GM12891 (cell line): Measurements from ENCODE around the gene MYOCD.

Experiments used
- DNase-seq: peaks from one replicate; pipeline ENCODE4 v3.0.0; 2011; ENCODE audit warnings: low spot score; ENCODE audit not compliant: insufficient read length
- FAIRE-seq: peaks from 2 replicates; lab custom pipeline; 2011; peaks lifted over from hg19 to GRCh38; lab: Jason Lieb, UNC
- PAX5 ChIP-seq: IDR thresholded peaks from 2 replicates; pipeline ENCODE4 v1.6.1; 2011; ENCODE audit warnings: low read length, moderate library complexity, mild to moderate bottlenecking; ENCODE audit not compliant: insufficient read depth, severe bottlenecking
- POLR2A ChIP-seq: IDR thresholded peaks from 2 replicates; pipeline ENCODE4 v1.6.1; 2011; ENCODE audit warnings: low read depth, low read length, control low read depth
- POLR2AphosphoS5 ChIP-seq: IDR thresholded peaks from 2 replicates; pipeline ENCODE4 v1.6.1; 2011; ENCODE audit warnings: low read depth, low read length, control low read depth
- POU2F2 ChIP-seq: IDR thresholded peaks from 2 replicates; pipeline ENCODE4 v1.6.1; 2011; ENCODE audit warnings: low read depth, mild to moderate bottlenecking, control low read depth, low read length, moderate library complexity
- SPI1 ChIP-seq: IDR thresholded peaks from 2 replicates; pipeline ENCODE4 v1.6.1; 2011; ENCODE audit warnings: low read depth, low read length, control low read depth
- TAF1 ChIP-seq: IDR thresholded peaks from 2 replicates; pipeline ENCODE4 v1.6.1; 2011; ENCODE audit warnings: low read depth, low read length, control low read depth

MYOCD gene

DNA sequence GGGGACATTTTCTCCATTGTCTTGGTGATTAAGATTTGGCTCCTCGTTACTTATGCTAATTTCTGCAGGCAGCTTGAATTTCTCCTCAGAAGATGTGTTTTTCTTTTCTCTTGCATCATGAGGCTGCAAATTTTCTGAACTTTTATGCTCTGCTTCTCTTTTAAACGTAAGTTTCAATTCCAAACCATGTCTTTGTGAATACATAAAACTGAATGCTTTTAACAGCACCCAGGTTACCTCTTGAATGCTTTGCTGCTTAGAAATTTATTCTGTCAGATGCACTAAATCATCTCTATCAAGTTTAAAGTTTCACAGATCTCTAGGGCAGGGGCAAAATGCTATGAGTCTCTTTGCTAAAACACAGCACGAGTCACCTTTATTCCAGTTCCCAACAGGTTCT is 143.0 kb downstream of the MYOCD start:
- DNase-seq (no peak), FAIRE-seq (no peak)
- TF ChIP-seq POLR2A (no peak), TAF1 (no peak), POU2F2 (no peak), PAX5 (no peak), POLR2AphosphoS5 (no peak), SPI1 (no peak)

DNA sequence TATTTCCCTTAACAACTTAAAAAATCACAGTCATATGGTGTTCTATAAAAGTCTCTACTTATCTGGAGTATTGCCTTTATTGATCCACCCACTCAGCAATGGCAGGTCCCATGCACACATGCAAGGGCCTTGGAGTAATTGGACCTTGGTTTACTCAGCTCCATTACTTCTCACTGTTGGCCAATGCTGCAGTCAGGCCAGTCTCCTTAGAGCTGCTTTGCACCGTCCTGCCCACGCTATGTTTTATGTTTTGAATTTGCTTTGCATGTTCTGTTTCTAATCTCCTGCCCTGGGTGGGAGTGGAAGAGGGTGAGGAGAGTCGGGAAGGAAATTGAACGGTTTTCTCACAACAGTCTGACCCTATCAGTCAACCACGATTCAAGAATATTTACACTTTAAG is 147.2 kb downstream of the MYOCD start:
- DNase-seq (no peak), FAIRE-seq (no peak)
- no peak for TF ChIP-seq POLR2AphosphoS5
- TF ChIP-seq POLR2A: no peak
- TF ChIP-seq PAX5: no peak
- TF ChIP-seq POU2F2: no peak
- TF ChIP-seq TAF1: no peak
- TF ChIP-seq SPI1: no peak

DNA sequence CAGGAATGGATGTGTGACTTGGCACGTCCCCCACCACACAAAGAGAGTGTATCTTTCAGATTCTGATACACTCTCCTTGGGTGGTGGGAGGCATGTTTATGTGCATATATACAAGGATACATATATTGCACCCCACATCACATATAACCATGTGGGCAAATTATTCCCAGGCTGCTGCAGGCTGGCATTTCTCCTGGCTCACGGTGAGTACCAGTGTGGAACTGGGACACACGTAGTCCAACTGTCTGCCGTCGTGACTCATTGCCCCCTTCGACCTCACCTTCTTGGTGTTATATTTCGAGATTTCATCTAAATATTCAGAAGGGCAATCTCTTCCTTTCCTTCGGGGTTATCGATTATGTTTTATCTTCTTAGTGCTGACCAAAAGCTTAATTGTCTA is 148.0 kb downstream of the MYOCD start:
- FAIRE-seq (no peak), DNase-seq (no peak)
- TF ChIP-seq TAF1: no peak
- no peak for TF ChIP-seq SPI1
- TF ChIP-seq POU2F2: no peak
- no peak for TF ChIP-seq PAX5
- TF ChIP-seq POLR2A: no peak
- TF ChIP-seq POLR2AphosphoS5: no peak

DNA sequence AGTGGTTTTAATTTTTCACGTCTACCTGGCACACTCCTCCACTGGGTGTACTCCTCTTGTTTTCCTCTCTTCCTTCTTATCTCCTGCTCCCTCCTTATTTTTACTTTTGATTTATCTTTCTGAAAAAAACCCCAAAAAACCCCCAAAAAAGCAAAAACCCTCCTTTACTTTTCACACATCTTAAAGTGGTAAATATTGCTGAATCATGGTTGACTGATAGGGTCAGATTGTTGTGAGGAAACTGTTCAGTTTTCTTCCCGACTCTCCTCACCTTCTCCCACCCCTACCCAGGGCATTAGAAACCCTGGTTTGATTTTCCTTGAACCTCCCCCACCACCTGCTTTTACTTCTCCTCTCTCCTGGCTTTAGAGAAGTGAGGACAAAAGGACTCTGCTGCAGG is 149.0 kb downstream of the MYOCD start:
- DNase-seq (no peak), FAIRE-seq (no peak)
- no peak for TF ChIP-seq TAF1
- no peak for TF ChIP-seq POLR2AphosphoS5
- no peak for TF ChIP-seq POU2F2
- no peak for TF ChIP-seq PAX5
- TF ChIP-seq POLR2A: no peak

DNA sequence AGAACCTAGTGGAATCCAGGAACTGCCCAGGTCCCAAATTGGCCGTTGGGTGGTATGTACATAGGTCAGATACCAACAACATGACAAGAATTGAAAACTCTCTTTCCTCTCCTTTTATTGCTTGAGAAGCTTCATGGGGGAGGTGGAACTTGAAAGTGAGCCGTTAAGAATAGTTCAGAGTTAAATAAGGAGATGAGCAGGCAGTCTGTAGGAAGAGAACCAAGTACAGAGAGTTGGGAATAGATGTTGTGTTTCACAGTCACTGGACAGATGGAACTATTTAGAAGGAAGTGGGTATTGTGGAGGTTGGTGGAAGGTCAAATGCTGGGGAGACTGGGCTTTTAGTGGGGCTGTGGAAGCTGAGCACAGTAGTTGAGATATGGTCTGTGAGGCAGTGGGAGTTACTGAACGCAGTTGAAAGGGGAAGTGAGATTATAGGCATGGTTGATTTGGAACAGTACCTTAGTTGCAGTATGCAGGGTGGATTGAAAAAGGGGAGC is 150.0 kb downstream of the MYOCD start:
- TF ChIP-seq SPI1: peak; percentile 99
- TF ChIP-seq POU2F2: peak; percentile 77; the same call in 1 of the 2 replicates
- TF ChIP-seq PAX5: peak; percentile 87
- TF ChIP-seq POLR2A: no peak
- TF ChIP-seq POLR2AphosphoS5: no peak
- no peak; the same call in 1 of the 2 replicates for TF ChIP-seq TAF1
- peak; percentile 29 for DNase-seq
- FAIRE-seq: peak; percentile 98
